CD14-positive monocyte (primary cell): Measurements from ENCODE around the gene SHROOM1. TPM values are rescaled to one million over a fixed set of nuclear protein-coding genes. Genes with fewer than 3 reads are reported as not detected.

Source experiments
- DNase-seq, 3 donors: peaks; one replicate each; pipeline ENCODE4 v3.0.0-alpha.2; 2011 to 2022
- H2AFZ ChIP-seq: 2 replicates; pipeline ENCODE4 v1.6.0; 2012; ENCODE audit warnings: mild to moderate bottlenecking, low read depth, low read length, inconsistent platforms; ENCODE audit not compliant: insufficient read depth, poor library complexity, severe bottlenecking
- H3K27ac ChIP-seq, 2 donors: 1 replicate in 1 of 2; 2 replicates in 1 of 2; pipeline ENCODE4 v1.5.1; 2012 to 2013; ENCODE audit warnings: low read length in 2 of 2, control low read depth in 1 of 2, inconsistent platforms in 1 of 2, low read depth in 1 of 2, mild to moderate bottlenecking in 1 of 2
- H3K27me3 ChIP-seq, 2 donors: one replicate each; pipeline versions ENCODE4 v1.6.0 to v1.6.1; 2011 to 2013; ENCODE audit warnings: low read length in 2 of 2; ENCODE audit not compliant: control insufficient read depth in 2 of 2, insufficient read depth in 2 of 2
- H3K36me3 ChIP-seq, 2 donors: replicated peaks in 1 of 2; 1 replicate in 1 of 2; 2 replicates in 1 of 2; pipeline versions ENCODE4 v1.5.1 to v1.6.1; 2012 to 2013; ENCODE audit warnings: low read length in 2 of 2, control low read depth in 1 of 2, inconsistent platforms in 1 of 2, mild to moderate bottlenecking in 1 of 2; ENCODE audit not compliant: insufficient read depth in 2 of 2, control insufficient read depth in 1 of 2
- H3K4me1 ChIP-seq, 2 donors: 1 replicate in 1 of 2; 2 replicates in 1 of 2; pipeline versions ENCODE4 v1.5.1 to v1.6.1; 2012 to 2013; ENCODE audit warnings: low read length in 2 of 2, control low read depth in 1 of 2, inconsistent platforms in 1 of 2, mild to moderate bottlenecking in 1 of 2, moderate library complexity in 1 of 2; ENCODE audit not compliant: insufficient read depth in 2 of 2, control insufficient read depth in 1 of 2
- H3K4me2 ChIP-seq: replicated peaks from 2 replicates; pipeline ENCODE3; 2012; ENCODE audit warnings: low read length, moderate library complexity, mild to moderate bottlenecking; ENCODE audit not compliant: poor library complexity, severe bottlenecking; ENCODE audit errors: extremely low read depth
- H3K4me3 ChIP-seq, 3 experiments: fragments of 200-600 bp in 1 of 3; sonication (generic) in 1 of 3; replicated peaks in 1 of 3; 1 replicate in 2 of 3; 2 replicates in 1 of 3; pipeline ENCODE4 v1.5.1; 2011 to 2013; ENCODE audit warnings: low read length in 3 of 3, mild to moderate bottlenecking in 3 of 3, control low read depth in 2 of 3, low read depth in 2 of 3, inconsistent platforms in 1 of 3, moderate library complexity in 1 of 3
- H3K79me2 ChIP-seq: 2 replicates; pipeline ENCODE4 v1.6.0; 2012; ENCODE audit warnings: mild to moderate bottlenecking, control low read depth, inconsistent platforms, low read length, moderate library complexity; ENCODE audit not compliant: insufficient read depth
- H3K9ac ChIP-seq: 2 replicates; pipeline ENCODE4 v1.6.0; 2017; ENCODE audit warnings: low read length, mild to moderate bottlenecking; ENCODE audit not compliant: insufficient read depth, poor library complexity, severe bottlenecking
- H3K9me3 ChIP-seq, 2 donors: replicated peaks in 1 of 2; 1 replicate in 1 of 2; 2 replicates in 1 of 2; pipeline versions ENCODE4 v1.5.1 to v1.6.1; 2012 to 2013; ENCODE audit warnings: low read length in 2 of 2, control low read depth in 1 of 2; ENCODE audit not compliant: control insufficient read depth in 1 of 2, insufficient read depth in 1 of 2
- H4K20me1 ChIP-seq: 2 replicates; pipeline ENCODE4 v1.6.0; 2012; ENCODE audit warnings: mild to moderate bottlenecking, low read length, control low read depth, moderate library complexity; ENCODE audit not compliant: insufficient read depth
- H3K27ac Mint-ChIP-seq, 7 donors: one replicate each; pipeline ENCODE4 v1.8.0; 2020; ENCODE audit warnings: mild to moderate bottlenecking in 7 of 7, mixed read lengths in 7 of 7, moderate library complexity in 6 of 7, inconsistent platforms in 2 of 7
- H3K27me3 Mint-ChIP-seq, 3 donors: one replicate each; pipeline ENCODE4 v1.8.0; 2021 to 2022; ENCODE audit warnings: low read depth in 3 of 3, mild to moderate bottlenecking in 3 of 3, mixed read lengths in 3 of 3, moderate library complexity in 3 of 3, inconsistent platforms in 1 of 3
- H3K36me3 Mint-ChIP-seq, 2 donors: one replicate each; pipeline ENCODE4 v1.8.0; 2020; ENCODE audit warnings: mixed read lengths in 2 of 2, inconsistent platforms in 1 of 2, mild to moderate bottlenecking in 1 of 2
- H3K4me1 Mint-ChIP-seq: one replicate; pipeline ENCODE4 v1.8.0; 2020; ENCODE audit warnings: mild to moderate bottlenecking, mixed read lengths
- H3K4me3 Mint-ChIP-seq, 2 donors: one replicate each; pipeline ENCODE4 v1.8.0; 2020; ENCODE audit warnings: mild to moderate bottlenecking in 2 of 2, mixed read lengths in 2 of 2, moderate library complexity in 1 of 2
- H3K9me3 Mint-ChIP-seq, 7 donors: one replicate each; pipeline ENCODE4 v1.8.0; 2020 to 2022; ENCODE audit warnings: mixed read lengths in 7 of 7, mild to moderate bottlenecking in 6 of 7, moderate library complexity in 6 of 7, inconsistent platforms in 2 of 7
- CTCF ChIP-seq: fragments of 200-600 bp; IDR thresholded peaks from one replicate; pipeline ENCODE4 v1.8.0; 2022; ENCODE audit warnings: antibody characterized with exemption, mild to moderate bottlenecking
- WGBS: methylation state at CpG from one replicate; pipeline ENCODE4 v1.1.5; 2013; ENCODE audit warnings: missing lambda C conversion rate; ENCODE audit not compliant: insufficient coverage; 5-methylcytosine and 5-hydroxymethylcytosine counted together
- intact Hi-C, 2 donors: fragments of 100-400 bp; cut with micrococcal nuclease; formaldehyde crosslinking; loops; one replicate each; pipeline versions ENCODE4 v1.15.0 to v1.15.1; 2023
- polyA plus RNA-seq, 3 donors: library from polyadenylated mRNA; depleted of rRNA in 1 of 3; unstranded in 2 of 3; stranded (reverse) in 1 of 3; fragments of 300-500 nt in 2 of 3; fragments of >200 nt in 1 of 3; fragmentation: Illumina TruSeq in 2 of 3; gene quantifications; 1 replicate in 2 of 3; 2 replicates in 1 of 3; pipeline ENCODE4 v1.2.3, GENCODE V29; 2012 to 2021

SHROOM1 gene
- polyA plus RNA-seq, 3 donors: 6.4 to 27.0 (median 16.1) TPM

- Histone ChIP-seq H3K79me2 (no peaks in the 10 kb centered on the region), H3K27ac (no peak overlapping the region), H3K4me1 (peaks cover 15 to 17% of the 10 kb centered on the region in 2 donors), H3K36me3 (no peaks in the 10 kb centered on the region), H3K9ac (no peak overlapping the region), H3K4me3 (no peak overlapping the region), H3K27me3 (peaks cover 29 to 50% of the 10 kb centered on the region in 2 donors), H4K20me1 (no peaks in the 10 kb centered on the region), H3K4me2 (no peak overlapping the region), H2AFZ (no peak overlapping the region), H3K9me3 (peaks cover 3 to 9% of the 10 kb centered on the region in 2 donors)
- DNase-seq: no peak
- TF ChIP-seq CTCF: no peak
- peaks cover 3 to 4% of the 10 kb centered on the region in 2 donors for H3K36me3 Mint-ChIP-seq
- H3K9me3 Mint-ChIP-seq: peaks cover 0 to 11% (median 1%) of the 10 kb centered on the region in 7 donors
- H3K4me1 Mint-ChIP-seq: peaks cover 21% of the 10 kb centered on the region
- intact Hi-C loops: no loop called here
- H3K4me3 Mint-ChIP-seq: no peak overlapping the region
- WGBS: 87% methylated on average over 3 of the region's 3 CpGs
- peak overlapping the region in 1 of 7 donors; percentile 60 for H3K27ac Mint-ChIP-seq
- peaks cover 47 to 66% (median 52%) of the 10 kb centered on the region in 3 donors for H3K27me3 Mint-ChIP-seq
Observed at GRCh38 chr5:132774406-132774805, 56.0 kb downstream of the SHROOM1 start.

- Histone ChIP-seq H3K9me3 (peaks cover 3 to 9% of the 10 kb centered on the region in 2 donors), H3K9ac (no peak overlapping the region), H4K20me1 (no peaks in the 10 kb centered on the region), H3K4me2 (no peak overlapping the region), H3K27ac (no peak overlapping the region), H3K4me1 (peaks cover 15 to 17% of the 10 kb centered on the region in 2 donors), H3K36me3 (no peaks in the 10 kb centered on the region), H2AFZ (no peak overlapping the region), H3K27me3 (peaks cover 23 to 43% of the 10 kb centered on the region in 2 donors), H3K79me2 (no peaks in the 10 kb centered on the region), H3K4me3 (no peak overlapping the region)
- DNase-seq: no peak
- H3K36me3 Mint-ChIP-seq: peaks cover 3 to 4% of the 10 kb centered on the region in 2 donors
- H3K27ac Mint-ChIP-seq: no peak overlapping the region
- intact Hi-C loops: no loop called here
- no peak for TF ChIP-seq CTCF
- peaks cover 21% of the 10 kb centered on the region for H3K4me1 Mint-ChIP-seq
- peaks cover 0 to 11% (median 1%) of the 10 kb centered on the region in 7 donors for H3K9me3 Mint-ChIP-seq
- peaks cover 41 to 60% (median 47%) of the 10 kb centered on the region in 3 donors for H3K27me3 Mint-ChIP-seq
- H3K4me3 Mint-ChIP-seq: no peak overlapping the region
- WGBS: 76% methylated on average over 7 of the region's 12 CpGs
Observed at GRCh38 chr5:132773601-132774355, 56.7 kb downstream of the SHROOM1 start.
